Liver (tissue), 9 donors: ENCODE data around the gene PPP6R2. TPM values are rescaled to one million over a fixed set of nuclear protein-coding genes. Genes with fewer than 3 reads are reported as not detected.

ENCODE experiments used
- DNase-seq: peaks from one replicate; pipeline ENCODE4 v3.0.0-alpha.2; 2017; ENCODE audit warnings: low spot score
- H3K27ac ChIP-seq, 2 donors: one replicate each; pipeline ENCODE4 v1.7.0; 2013; ENCODE audit warnings: inconsistent platforms in 2 of 2, low read length in 2 of 2, control low read depth in 1 of 2, low read depth in 1 of 2, mild to moderate bottlenecking in 1 of 2
- H3K27me3 ChIP-seq, 4 donors: one replicate each; pipeline versions ENCODE4 v1.6.1 to v1.7.0; 2013; ENCODE audit warnings: low read length in 3 of 4, inconsistent platforms in 1 of 4, mild to moderate bottlenecking in 1 of 4, moderate library complexity in 1 of 4; ENCODE audit not compliant: control insufficient read depth in 4 of 4, insufficient read depth in 4 of 4
- H3K36me3 ChIP-seq, 4 donors: one replicate each; pipeline versions ENCODE4 v1.6.1 to v1.7.0; 2013; ENCODE audit warnings: low read length in 3 of 4, mild to moderate bottlenecking in 3 of 4, low read depth in 1 of 4, moderate library complexity in 1 of 4; ENCODE audit not compliant: control insufficient read depth in 4 of 4, insufficient read depth in 3 of 4
- H3K4me1 ChIP-seq, 4 donors: one replicate each; pipeline versions ENCODE4 v1.6.1 to v1.7.0; 2013; ENCODE audit warnings: low read length in 3 of 4, mild to moderate bottlenecking in 3 of 4, moderate library complexity in 1 of 4; ENCODE audit not compliant: control insufficient read depth in 4 of 4, insufficient read depth in 4 of 4
- H3K4me3 ChIP-seq, 3 donors: one replicate each; pipeline versions ENCODE4 v1.6.1 to v1.7.0; 2013; ENCODE audit warnings: low read length in 3 of 3, control low read depth in 1 of 3, low read depth in 1 of 3, mild to moderate bottlenecking in 1 of 3
- H3K9ac ChIP-seq, 2 donors: one replicate each; pipeline ENCODE4 v1.7.0; 2013; ENCODE audit warnings: low read length in 2 of 2, mild to moderate bottlenecking in 2 of 2, moderate library complexity in 2 of 2, control low read depth in 1 of 2, low read depth in 1 of 2
- H3K9me3 ChIP-seq, 4 donors: one replicate each; pipeline versions ENCODE4 v1.6.1 to v1.7.0; 2013; ENCODE audit warnings: low read length in 3 of 4; ENCODE audit not compliant: control insufficient read depth in 4 of 4
- EGR1 ChIP-seq, 2 donors: IDR thresholded peaks; 2 replicates each; pipeline ENCODE4 v1.6.1; 2016 to 2018; ENCODE audit warnings: antibody characterized with exemption in 2 of 2, low read depth in 2 of 2
- FOXA1 ChIP-seq: IDR thresholded peaks from 2 replicates; pipeline ENCODE4 v1.6.1; 2016; ENCODE audit warnings: antibody characterized with exemption
- FOXA2 ChIP-seq: IDR thresholded peaks from 2 replicates; pipeline ENCODE4 v1.6.1; 2016; ENCODE audit warnings: antibody characterized with exemption
- GABPA ChIP-seq, 2 donors: IDR thresholded peaks in 1 of 2; conservative IDR thresholded peaks in 1 of 2; 2 replicates each; pipeline ENCODE4 v1.6.1; 2016; ENCODE audit warnings: antibody characterized with exemption in 2 of 2, mild to moderate bottlenecking in 1 of 2, moderate library complexity in 1 of 2
- HNF4A ChIP-seq, 2 donors: conservative IDR thresholded peaks; 2 replicates each; pipeline ENCODE4 v1.6.1; 2016; ENCODE audit warnings: antibody characterized with exemption in 2 of 2, mild to moderate bottlenecking in 2 of 2
- HNF4G ChIP-seq: IDR thresholded peaks from 2 replicates; pipeline ENCODE4 v1.6.1; 2016; ENCODE audit warnings: antibody characterized with exemption
- JUND ChIP-seq, 2 donors: IDR thresholded peaks; 2 replicates each; pipeline ENCODE4 v1.6.1; 2016; ENCODE audit warnings: antibody characterized with exemption in 2 of 2
- NR2F2 ChIP-seq: IDR thresholded peaks from 2 replicates; pipeline ENCODE4 v1.6.1; 2016; ENCODE audit warnings: antibody characterized with exemption
- RAD21 ChIP-seq, 2 donors: IDR thresholded peaks; 2 replicates each; pipeline ENCODE4 v1.6.1; 2016; ENCODE audit warnings: antibody characterized with exemption in 2 of 2, mild to moderate bottlenecking in 2 of 2
- RXRA ChIP-seq, 2 donors: IDR thresholded peaks; 2 replicates each; pipeline ENCODE4 v1.6.1; 2017 to 2018; ENCODE audit warnings: antibody characterized with exemption in 2 of 2, mild to moderate bottlenecking in 1 of 2
- SP1 ChIP-seq: IDR thresholded peaks from 2 replicates; pipeline ENCODE4 v1.6.1; 2018; ENCODE audit warnings: antibody characterized with exemption, mild to moderate bottlenecking
- TAF1 ChIP-seq: conservative IDR thresholded peaks from 2 replicates; pipeline ENCODE4 v1.6.1; 2016; ENCODE audit warnings: antibody characterized with exemption, mild to moderate bottlenecking
- YY1 ChIP-seq: IDR thresholded peaks from 2 replicates; pipeline ENCODE4 v1.6.1; 2016; ENCODE audit warnings: antibody characterized with exemption, mild to moderate bottlenecking
- WGBS: extraction: QIAGEN DNeasy Blood & Tissue Kit; methylation state at CpG from one replicate; pipeline ENCODE4 v1.1.7; 2013; 5-methylcytosine and 5-hydroxymethylcytosine counted together
- polyA plus RNA-seq, 2 donors: library from polyadenylated mRNA; stranded (reverse) in 1 of 2; unstranded in 1 of 2; fragments of 200-250 nt in 1 of 2; fragments of >200 nt in 1 of 2; fragmentation: Nextera tagmentation in 1 of 2; extraction: Ambion mirVana in 1 of 2; gene quantifications; one replicate each; pipeline versions ENCODE4 v1.2.1 to v1.2.3, GENCODE V29; 2013 to 2015
- total RNA-seq, 2 donors: library from RNA; depleted of rRNA; stranded (reverse); fragments of >200 nt; gene quantifications; one replicate each; pipeline ENCODE4 v1.2.3, GENCODE V29; 2014
- TF ChIP-seq, protein P1 (sequence below): IDR thresholded peaks from 2 replicates; pipeline ENCODE4 v1.6.1; 2016; ENCODE audit warnings: antibody characterized with exemption
- TF ChIP-seq, protein P2 (sequence below): IDR thresholded peaks from 2 replicates; pipeline ENCODE4 v1.6.1; 2016; ENCODE audit warnings: antibody characterized with exemption
- TF ChIP-seq, protein P3 (sequence below): fragments of 150-350 bp; IDR thresholded peaks from 2 replicates; pipeline ENCODE4 v1.5.1; 2017; ENCODE audit warnings: improper control_type of control experiment, low read depth, low read length; ENCODE audit not compliant: missing input control
- TF ChIP-seq, protein P4 (sequence below): IDR thresholded peaks from 2 replicates; pipeline ENCODE4 v1.6.1; 2016; ENCODE audit warnings: antibody characterized with exemption, mild to moderate bottlenecking
- TF ChIP-seq, protein P5 (sequence below): IDR thresholded peaks from 2 replicates; pipeline ENCODE4 v1.6.1; 2016; ENCODE audit warnings: antibody characterized with exemption
- donor health status: healthy.
- donor health status: healthy.
- donor health status: healthy.
- donor health status: healthy.
- donor health status: healthy.

The PPP6R2 gene
- total and polyA plus RNA-seq, 4 donors: 28.8 to 117 (median 47.2) TPM

DNA sequence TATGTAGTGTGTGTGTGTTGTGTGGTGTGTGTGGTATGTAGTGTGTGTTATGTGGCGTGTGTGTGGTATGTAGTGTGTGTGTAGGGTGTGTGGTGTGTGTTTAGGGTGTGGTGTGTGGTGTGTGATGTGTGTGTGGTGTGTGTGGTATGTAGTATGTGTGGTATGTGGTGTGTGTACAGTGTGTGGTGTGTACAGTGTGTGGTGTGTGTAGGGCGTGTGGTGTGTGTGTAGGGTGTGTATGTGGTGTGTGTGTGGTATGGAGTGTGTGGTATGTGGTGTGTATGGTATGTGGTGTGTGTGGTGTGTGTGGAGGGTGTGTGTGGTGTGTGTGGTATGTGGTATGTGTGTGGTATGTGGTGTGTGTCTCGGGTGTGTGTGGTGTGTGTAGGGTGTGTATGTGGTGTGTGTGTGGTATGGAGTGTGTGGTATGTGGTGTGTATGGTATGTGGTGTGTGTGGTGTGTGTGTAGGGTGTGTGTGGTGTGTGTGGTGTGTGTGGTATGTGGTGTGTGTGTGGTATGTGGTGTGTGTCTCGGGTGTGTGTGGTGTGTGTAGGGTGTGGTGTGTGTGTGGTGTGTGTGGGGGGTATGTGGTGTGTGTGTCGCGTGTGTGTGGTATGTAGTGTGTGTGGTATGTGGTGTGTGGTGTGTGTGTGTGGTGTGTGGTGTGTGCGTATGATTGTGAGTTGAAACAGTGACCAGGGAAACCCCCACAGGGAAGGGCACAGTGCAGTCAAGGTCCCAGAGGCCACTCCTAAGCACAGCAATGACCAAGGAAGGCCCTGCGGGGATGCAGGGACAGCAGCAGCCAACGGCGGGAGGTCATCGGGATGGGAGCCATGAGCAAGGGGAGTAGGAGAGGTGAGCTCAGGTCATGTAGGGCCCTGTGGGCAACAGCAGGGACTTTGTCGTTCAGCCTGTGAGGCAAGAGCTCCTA, 2.9 kb upstream of the PPP6R2 start (continued):
- TF ChIP-seq FOXA2 (no peak), HNF4G (no peak), RXRA (IDR thresholded peaks at IDR 0.05) (no peak), SP1 (no peak), FOXA1 (no peak), EGR1 (IDR thresholded peaks at IDR 0.05; ENCODE audit: low read depth in 2 of 2) (no peak), RAD21 (IDR thresholded peaks at IDR 0.05) (no peak), GABPA (IDR thresholded peaks at IDR 0.05 in 1 of 2, conservative IDR thresholded peaks at IDR 0.05 in 1 of 2) (no peak)
- TF ChIP-seq, protein P1, sequence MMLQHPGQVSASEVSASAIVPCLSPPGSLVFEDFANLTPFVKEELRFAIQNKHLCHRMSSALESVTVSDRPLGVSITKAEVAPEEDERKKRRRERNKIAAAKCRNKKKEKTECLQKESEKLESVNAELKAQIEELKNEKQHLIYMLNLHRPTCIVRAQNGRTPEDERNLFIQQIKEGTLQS: no peak

DNA sequence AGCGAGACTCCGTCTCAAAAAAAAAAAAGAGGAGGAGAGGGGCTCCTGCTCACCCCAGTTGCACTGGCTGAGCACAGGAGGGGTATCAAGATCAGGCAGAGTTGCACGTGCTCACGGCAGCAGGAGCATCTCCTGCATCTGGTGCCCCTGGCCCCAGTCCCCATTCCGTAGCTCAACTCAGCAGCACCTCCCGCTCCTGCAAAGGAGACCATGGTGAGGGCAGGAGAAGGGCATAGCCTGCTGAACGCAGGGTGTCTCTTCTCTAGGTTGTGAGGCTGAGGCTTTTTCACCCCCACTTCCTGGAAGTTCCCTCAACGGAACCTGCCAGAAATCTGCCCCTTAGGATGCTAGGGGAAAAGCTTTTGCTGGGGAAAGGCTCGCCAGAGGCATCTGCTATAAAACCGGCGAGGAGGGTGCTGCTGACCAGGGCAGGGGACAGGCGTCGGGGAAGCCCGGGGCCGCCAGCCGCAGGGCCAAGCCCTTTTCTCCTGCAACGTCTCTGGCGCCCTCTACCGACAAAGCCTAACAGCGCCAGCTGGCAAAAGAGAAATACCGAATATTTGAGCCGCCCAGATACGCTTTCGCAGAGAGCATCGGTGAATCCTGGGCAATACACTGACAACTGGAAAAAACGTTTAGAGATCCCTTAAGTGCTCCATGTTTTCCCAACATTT, 1.0 kb upstream of the PPP6R2 start:
- TF ChIP-seq RAD21 (IDR thresholded peaks at IDR 0.05) (peak in 1 of 2 donors; percentile 96), HNF4G (no peak), RXRA (IDR thresholded peaks at IDR 0.05) (peak in 1 of 2 donors; percentile 60), YY1 (no peak), HNF4A (conservative IDR thresholded peaks at IDR 0.05) (peak in 1 of 2 donors; percentile 24), FOXA1 (no peak), JUND (IDR thresholded peaks at IDR 0.05) (no peak), EGR1 (IDR thresholded peaks at IDR 0.05; ENCODE audit: low read depth in 2 of 2) (no peak), FOXA2 (no peak), TAF1 (no peak), NR2F2 (no peak), SP1 (no peak), GABPA (IDR thresholded peaks at IDR 0.05 in 1 of 2, conservative IDR thresholded peaks at IDR 0.05 in 1 of 2) (no peak)
- TF ChIP-seq, protein P2, sequence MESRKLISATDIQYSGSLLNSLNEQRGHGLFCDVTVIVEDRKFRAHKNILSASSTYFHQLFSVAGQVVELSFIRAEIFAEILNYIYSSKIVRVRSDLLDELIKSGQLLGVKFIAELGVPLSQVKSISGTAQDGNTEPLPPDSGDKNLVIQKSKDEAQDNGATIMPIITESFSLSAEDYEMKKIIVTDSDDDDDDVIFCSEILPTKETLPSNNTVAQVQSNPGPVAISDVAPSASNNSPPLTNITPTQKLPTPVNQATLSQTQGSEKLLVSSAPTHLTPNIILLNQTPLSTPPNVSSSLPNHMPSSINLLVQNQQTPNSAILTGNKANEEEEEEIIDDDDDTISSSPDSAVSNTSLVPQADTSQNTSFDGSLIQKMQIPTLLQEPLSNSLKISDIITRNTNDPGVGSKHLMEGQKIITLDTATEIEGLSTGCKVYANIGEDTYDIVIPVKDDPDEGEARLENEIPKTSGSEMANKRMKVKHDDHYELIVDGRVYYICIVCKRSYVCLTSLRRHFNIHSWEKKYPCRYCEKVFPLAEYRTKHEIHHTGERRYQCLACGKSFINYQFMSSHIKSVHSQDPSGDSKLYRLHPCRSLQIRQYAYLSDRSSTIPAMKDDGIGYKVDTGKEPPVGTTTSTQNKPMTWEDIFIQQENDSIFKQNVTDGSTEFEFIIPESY: no peak
- TF ChIP-seq, protein P3, sequence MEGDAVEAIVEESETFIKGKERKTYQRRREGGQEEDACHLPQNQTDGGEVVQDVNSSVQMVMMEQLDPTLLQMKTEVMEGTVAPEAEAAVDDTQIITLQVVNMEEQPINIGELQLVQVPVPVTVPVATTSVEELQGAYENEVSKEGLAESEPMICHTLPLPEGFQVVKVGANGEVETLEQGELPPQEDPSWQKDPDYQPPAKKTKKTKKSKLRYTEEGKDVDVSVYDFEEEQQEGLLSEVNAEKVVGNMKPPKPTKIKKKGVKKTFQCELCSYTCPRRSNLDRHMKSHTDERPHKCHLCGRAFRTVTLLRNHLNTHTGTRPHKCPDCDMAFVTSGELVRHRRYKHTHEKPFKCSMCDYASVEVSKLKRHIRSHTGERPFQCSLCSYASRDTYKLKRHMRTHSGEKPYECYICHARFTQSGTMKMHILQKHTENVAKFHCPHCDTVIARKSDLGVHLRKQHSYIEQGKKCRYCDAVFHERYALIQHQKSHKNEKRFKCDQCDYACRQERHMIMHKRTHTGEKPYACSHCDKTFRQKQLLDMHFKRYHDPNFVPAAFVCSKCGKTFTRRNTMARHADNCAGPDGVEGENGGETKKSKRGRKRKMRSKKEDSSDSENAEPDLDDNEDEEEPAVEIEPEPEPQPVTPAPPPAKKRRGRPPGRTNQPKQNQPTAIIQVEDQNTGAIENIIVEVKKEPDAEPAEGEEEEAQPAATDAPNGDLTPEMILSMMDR: peak; percentile 98
- TF ChIP-seq, protein P4, sequence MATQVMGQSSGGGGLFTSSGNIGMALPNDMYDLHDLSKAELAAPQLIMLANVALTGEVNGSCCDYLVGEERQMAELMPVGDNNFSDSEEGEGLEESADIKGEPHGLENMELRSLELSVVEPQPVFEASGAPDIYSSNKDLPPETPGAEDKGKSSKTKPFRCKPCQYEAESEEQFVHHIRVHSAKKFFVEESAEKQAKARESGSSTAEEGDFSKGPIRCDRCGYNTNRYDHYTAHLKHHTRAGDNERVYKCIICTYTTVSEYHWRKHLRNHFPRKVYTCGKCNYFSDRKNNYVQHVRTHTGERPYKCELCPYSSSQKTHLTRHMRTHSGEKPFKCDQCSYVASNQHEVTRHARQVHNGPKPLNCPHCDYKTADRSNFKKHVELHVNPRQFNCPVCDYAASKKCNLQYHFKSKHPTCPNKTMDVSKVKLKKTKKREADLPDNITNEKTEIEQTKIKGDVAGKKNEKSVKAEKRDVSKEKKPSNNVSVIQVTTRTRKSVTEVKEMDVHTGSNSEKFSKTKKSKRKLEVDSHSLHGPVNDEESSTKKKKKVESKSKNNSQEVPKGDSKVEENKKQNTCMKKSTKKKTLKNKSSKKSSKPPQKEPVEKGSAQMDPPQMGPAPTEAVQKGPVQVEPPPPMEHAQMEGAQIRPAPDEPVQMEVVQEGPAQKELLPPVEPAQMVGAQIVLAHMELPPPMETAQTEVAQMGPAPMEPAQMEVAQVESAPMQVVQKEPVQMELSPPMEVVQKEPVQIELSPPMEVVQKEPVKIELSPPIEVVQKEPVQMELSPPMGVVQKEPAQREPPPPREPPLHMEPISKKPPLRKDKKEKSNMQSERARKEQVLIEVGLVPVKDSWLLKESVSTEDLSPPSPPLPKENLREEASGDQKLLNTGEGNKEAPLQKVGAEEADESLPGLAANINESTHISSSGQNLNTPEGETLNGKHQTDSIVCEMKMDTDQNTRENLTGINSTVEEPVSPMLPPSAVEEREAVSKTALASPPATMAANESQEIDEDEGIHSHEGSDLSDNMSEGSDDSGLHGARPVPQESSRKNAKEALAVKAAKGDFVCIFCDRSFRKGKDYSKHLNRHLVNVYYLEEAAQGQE: no peak
- TF ChIP-seq, protein P1: no peak
- TF ChIP-seq, protein P5, sequence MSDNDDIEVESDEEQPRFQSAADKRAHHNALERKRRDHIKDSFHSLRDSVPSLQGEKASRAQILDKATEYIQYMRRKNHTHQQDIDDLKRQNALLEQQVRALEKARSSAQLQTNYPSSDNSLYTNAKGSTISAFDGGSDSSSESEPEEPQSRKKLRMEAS: no peak
- Histone ChIP-seq H3K4me1 (peaks cover 3 to 23% (median 16%) of the 10 kb centered on the region in 4 donors), H3K36me3 (no peaks in the 10 kb centered on the region), H3K27ac (peak overlapping the region in 1 of 2 donors; percentile 72), H3K4me3 (peak overlapping the region in 1 of 3 donors; percentile 89), H3K9me3 (no peaks in the 10 kb centered on the region), H3K27me3 (no peaks in the 10 kb centered on the region), H3K9ac (peak overlapping the region in 1 of 2 donors; percentile 57)
- peak; percentile 90 for DNase-seq
- 14% methylated on average over 26 of the region's 26 CpGs for WGBS
